Astrocyte (in vitro differentiated cells and primary cell): ENCODE results near the gene OSM. TPM values are rescaled to one million over a fixed set of nuclear protein-coding genes. Genes with fewer than 3 reads are reported as not detected.
"Not testable (repeated sequence)": the region's sequence is repeated elsewhere in the genome, so short reads cannot be mapped to it uniquely, and the experiment has no call there.

Source experiments
- DNase-seq: peaks from one replicate; pipeline ENCODE4 v3.0.0-alpha.2; 2010; ENCODE audit warnings: low read depth
- FAIRE-seq: peaks from 2 replicates; lab custom pipeline; 2011; peaks lifted over from hg19 to GRCh38; lab: Jason Lieb, UNC
- H2AFZ ChIP-seq: 2 replicates; pipeline ENCODE4 v1.6.0; 2012; ENCODE audit warnings: low read depth, low read length, inconsistent platforms
- H3K27ac ChIP-seq: 2 replicates; pipeline ENCODE4 v1.5.1; 2011; ENCODE audit warnings: low read depth, low read length, inconsistent platforms
- H3K27me3 ChIP-seq: 2 replicates; pipeline ENCODE4 v1.6.0; 2011; ENCODE audit warnings: low read length, inconsistent platforms; ENCODE audit not compliant: insufficient read depth
- H3K36me3 ChIP-seq: 2 replicates; pipeline ENCODE4 v1.5.1; 2011; ENCODE audit warnings: low read length, inconsistent platforms; ENCODE audit not compliant: insufficient read depth
- H3K4me1 ChIP-seq: 2 replicates; pipeline ENCODE4 v1.5.1; 2011; ENCODE audit warnings: low read length, inconsistent platforms; ENCODE audit not compliant: insufficient read depth
- H3K4me2 ChIP-seq: 2 replicates; pipeline ENCODE4 v1.6.0; 2012; ENCODE audit warnings: low read length, inconsistent platforms
- H3K4me3 ChIP-seq: 2 replicates; pipeline ENCODE4 v1.5.1; 2011; ENCODE audit warnings: low read depth, mild to moderate bottlenecking, low read length, inconsistent platforms; ENCODE audit not compliant: insufficient read depth
- H3K79me2 ChIP-seq: 2 replicates; pipeline ENCODE4 v1.6.0; 2012; ENCODE audit warnings: mild to moderate bottlenecking, low read length, inconsistent platforms; ENCODE audit not compliant: insufficient read depth
- H3K9ac ChIP-seq: 2 replicates; pipeline ENCODE4 v1.6.0; 2012; ENCODE audit warnings: mild to moderate bottlenecking, low read length, inconsistent platforms
- H3K9me3 ChIP-seq: 2 replicates; pipeline ENCODE4 v1.5.1; 2012; ENCODE audit warnings: low read depth, mild to moderate bottlenecking, low read length, inconsistent platforms; ENCODE audit not compliant: insufficient read depth
- H4K20me1 ChIP-seq: 2 replicates; pipeline ENCODE4 v1.6.0; 2012; ENCODE audit warnings: low read length, inconsistent platforms; ENCODE audit not compliant: insufficient read depth
- H3K27ac Mint-ChIP-seq: one replicate; pipeline ENCODE4 v1.8.0; 2021; ENCODE audit warnings: mild to moderate bottlenecking, mixed read lengths; ENCODE audit not compliant: unreplicated experiment
- H3K27me3 Mint-ChIP-seq: one replicate; pipeline ENCODE4 v1.8.0; 2021; ENCODE audit warnings: low read depth, mixed read lengths; ENCODE audit not compliant: unreplicated experiment
- H3K36me3 Mint-ChIP-seq: one replicate; pipeline ENCODE4 v1.8.0; 2021; ENCODE audit warnings: low read depth, mixed read lengths; ENCODE audit not compliant: unreplicated experiment
- H3K4me1 Mint-ChIP-seq: one replicate; pipeline ENCODE4 v1.8.0; 2021; ENCODE audit warnings: low read depth, mixed read lengths; ENCODE audit not compliant: unreplicated experiment
- H3K4me3 Mint-ChIP-seq: one replicate; pipeline ENCODE4 v1.8.0; 2021; ENCODE audit warnings: mild to moderate bottlenecking, moderate library complexity, mixed read lengths; ENCODE audit not compliant: unreplicated experiment
- H3K9me3 Mint-ChIP-seq: one replicate; pipeline ENCODE4 v1.8.0; 2021; ENCODE audit warnings: mild to moderate bottlenecking, mixed read lengths; ENCODE audit not compliant: unreplicated experiment
- CTCF ChIP-seq: IDR thresholded peaks from 2 replicates; pipeline ENCODE4 v1.5.1; 2011; ENCODE audit warnings: low read depth, mild to moderate bottlenecking, inconsistent platforms, low read length, moderate library complexity; ENCODE audit not compliant: insufficient read depth
- EZH2 ChIP-seq: IDR thresholded peaks from 2 replicates; pipeline ENCODE4 v1.6.1; 2012; ENCODE audit warnings: mild to moderate bottlenecking, low read length, inconsistent platforms; ENCODE audit not compliant: insufficient read depth
- total RNA-seq: library from RNA; stranded (reverse); gene quantifications from 2 replicates; pipeline ENCODE4 v1.2.1, GENCODE V29; 2021

The OSM gene
- total RNA-seq, 1 donor from 2014 or later = not detected

GRCh38 chr22:30216272-30216671 lies 50.4 kb downstream of the OSM start:
- H3K27me3 Mint-ChIP-seq, H3K4me2 ChIP-seq, H3K9me3 ChIP-seq, H4K20me1 ChIP-seq, H3K4me3 Mint-ChIP-seq, H3K9ac ChIP-seq, H2AFZ ChIP-seq, H3K27me3 ChIP-seq, H3K4me3 ChIP-seq, DNase-seq, H3K27ac Mint-ChIP-seq, H3K27ac ChIP-seq, FAIRE-seq, H3K9me3 Mint-ChIP-seq, H3K79me2 ChIP-seq, H3K36me3 ChIP-seq, H3K36me3 Mint-ChIP-seq: not testable (repeated sequence)
- H3K4me1 Mint-ChIP-seq = peaks cover 17% of the 10 kb centered on the region
- peaks cover 24% of the 10 kb centered on the region for H3K4me1 ChIP-seq

GRCh38 chr22:30214703-30215407 lies 51.8 kb downstream of the OSM start:
- Mint-ChIP-seq H3K27ac (peak overlapping the region; percentile 34), H3K4me1 (peaks cover 28% of the 10 kb centered on the region), H3K9me3 (no peaks in the 10 kb centered on the region), H3K27me3 (no peaks in the 10 kb centered on the region), H3K4me3 (no peak overlapping the region), H3K36me3 (no peaks in the 10 kb centered on the region)
- no peak overlapping the region for H2AFZ ChIP-seq
- no peak overlapping the region for H3K27ac ChIP-seq
- H3K9ac ChIP-seq = no peak overlapping the region
- H3K9me3 ChIP-seq = no peaks in the 10 kb centered on the region
- peaks cover 36% of the 10 kb centered on the region for H3K4me1 ChIP-seq
- H3K27me3 ChIP-seq = no peaks in the 10 kb centered on the region
- H3K36me3 ChIP-seq = no peaks in the 10 kb centered on the region
- no peak for DNase-seq
- no peak for FAIRE-seq
- H3K4me2 ChIP-seq = no peak overlapping the region
- no peak for TF ChIP-seq EZH2
- TF ChIP-seq CTCF = no peak
- H3K79me2 ChIP-seq = no peaks in the 10 kb centered on the region
- no peaks in the 10 kb centered on the region for H4K20me1 ChIP-seq
- no peak overlapping the region for H3K4me3 ChIP-seq

GRCh38 chr22:30212996-30213441 lies 53.6 kb downstream of the OSM start:
- no peak for DNase-seq
- no peaks in the 10 kb centered on the region for H3K9me3 ChIP-seq
- no peaks in the 10 kb centered on the region for H4K20me1 ChIP-seq
- H3K4me1 ChIP-seq = peaks cover 54% of the 10 kb centered on the region
- no peaks in the 10 kb centered on the region for H3K79me2 ChIP-seq
- Mint-ChIP-seq H3K4me1 (peaks cover 41% of the 10 kb centered on the region), H3K4me3 (no peak overlapping the region), H3K9me3 (no peaks in the 10 kb centered on the region), H3K27me3 (no peaks in the 10 kb centered on the region), H3K27ac (peak overlapping the region; percentile 94), H3K36me3 (no peaks in the 10 kb centered on the region)
- FAIRE-seq = no peak
- TF ChIP-seq EZH2 = no peak
- no peak for TF ChIP-seq CTCF
- H3K27ac ChIP-seq = peak overlapping the region; percentile 100
- peak overlapping the region; percentile 66 for H3K9ac ChIP-seq
- no peak overlapping the region for H2AFZ ChIP-seq
- H3K4me3 ChIP-seq = no peak overlapping the region
- peak overlapping the region; percentile 6 for H3K4me2 ChIP-seq
- H3K27me3 ChIP-seq = no peaks in the 10 kb centered on the region
- H3K36me3 ChIP-seq = no peaks in the 10 kb centered on the region

Other genes starting within 250 kb of the OSM start
- gene HORMAD2, start 186.4 kb downstream of the OSM start, total RNA-seq = not detected in 2 replicates
- 63.3 and 100 TPM in 2 replicates for gene LIF, start 20.1 kb downstream of the OSM start, total RNA-seq
- 15.2 and 16.2 TPM in 2 replicates for gene CASTOR1, start 22.7 kb upstream of the OSM start, total RNA-seq
- gene TBC1D10A, start 60.1 kb upstream of the OSM start, total RNA-seq = 32.7 and 33.3 TPM in 2 replicates
- 134 and 139 TPM in 2 replicates for gene SF3A1, start 90.0 kb upstream of the OSM start, total RNA-seq
- 2.9 and 3.2 TPM in 2 replicates for gene CCDC157, start 90.2 kb upstream of the OSM start, total RNA-seq
- 24.5 and 28.5 TPM in 2 replicates for gene RNF215, start 120.6 kb upstream of the OSM start, total RNA-seq
- gene SEC14L2, start 130.2 kb upstream of the OSM start, total RNA-seq = 14.5 and 19.5 TPM in 2 replicates
- gene MTFP1, start 158.9 kb upstream of the OSM start, total RNA-seq = 10.6 and 13.0 TPM in 2 replicates
- gene SEC14L3, start 205.2 kb upstream of the OSM start, total RNA-seq = not detected in 2 replicates
- not detected in 2 replicates for gene SEC14L4, start 238.8 kb upstream of the OSM start, total RNA-seq